Femur (tissue), 1 donor: ENCODE measurements around the gene AHRR.
"Not testable (repeated sequence)": the region's sequence is repeated elsewhere in the genome, so short reads cannot be mapped to it uniquely, and the experiment has no call there.

ENCODE experiments used
- DNase-seq: peaks from one replicate; pipeline ENCODE4 v3.0.0-alpha.2; 2017

Gene AHRR

GRCh38 chr5:398475-399295 is 77.2 kb downstream of the AHRR start:
- DNase-seq = peak; percentile 28

DNA sequence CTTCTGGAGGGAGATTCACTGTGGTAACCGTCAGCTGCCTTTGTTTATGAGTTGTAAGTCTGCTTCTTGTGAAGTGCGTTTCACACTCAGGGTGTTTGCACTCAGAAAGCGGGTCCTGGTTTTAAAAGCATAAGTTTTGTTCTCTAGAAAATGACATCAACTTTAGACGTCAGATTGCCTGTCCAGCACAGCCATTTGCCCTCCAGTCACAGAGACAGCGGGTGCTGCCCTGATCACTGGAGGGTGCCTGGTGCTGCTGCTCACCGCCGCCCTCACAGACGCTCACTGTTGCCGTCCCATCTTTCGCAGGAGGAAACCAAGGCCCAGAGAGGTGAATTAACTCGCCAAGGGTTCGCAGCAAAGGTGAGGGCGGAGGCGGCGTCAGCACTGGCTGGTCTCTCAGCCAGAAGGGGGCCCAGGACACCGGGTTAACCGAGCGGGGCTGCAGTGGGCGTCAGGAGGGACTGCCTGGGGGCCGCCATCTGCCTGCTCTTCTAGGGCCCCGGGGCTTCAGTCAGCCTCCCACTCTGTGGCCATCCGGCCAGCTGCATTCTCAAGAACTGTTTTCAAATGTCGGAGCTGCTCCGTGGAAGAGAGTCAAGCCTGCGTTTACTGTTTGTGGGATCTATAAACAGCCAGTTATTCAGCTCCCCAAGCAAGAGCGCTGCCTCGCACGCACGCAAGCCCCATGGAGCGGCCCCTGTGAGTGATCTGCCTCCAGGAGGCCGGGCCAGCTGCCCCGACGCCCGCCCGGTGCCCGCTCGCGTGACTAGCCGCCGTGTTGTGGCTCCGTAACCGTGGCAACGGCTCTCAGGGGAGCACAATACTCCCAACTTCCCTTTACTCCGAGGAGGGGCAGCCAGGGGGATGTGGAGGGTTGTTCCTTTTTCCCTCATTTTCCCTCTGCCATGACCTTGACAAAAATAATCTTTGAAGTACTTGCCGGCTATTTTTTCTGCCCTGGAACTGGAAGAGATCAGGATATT is 78.1 kb downstream of the AHRR start:
- peak; percentile 93 for DNase-seq

- DNase-seq = peak; percentile 59
These were observed 79.0 kb downstream of the AHRR start for GRCh38 chr5:400282-401145.

- DNase-seq = peak; percentile 19
These were observed 79.9 kb downstream of the AHRR start for GRCh38 chr5:401146-402034.

GRCh38 chr5:402219-402614 is 80.7 kb downstream of the AHRR start:
- not testable (repeated sequence) for DNase-seq

- no peak for DNase-seq
These were observed 81.3 kb downstream of the AHRR start for GRCh38 chr5:402615-403359.

DNA sequence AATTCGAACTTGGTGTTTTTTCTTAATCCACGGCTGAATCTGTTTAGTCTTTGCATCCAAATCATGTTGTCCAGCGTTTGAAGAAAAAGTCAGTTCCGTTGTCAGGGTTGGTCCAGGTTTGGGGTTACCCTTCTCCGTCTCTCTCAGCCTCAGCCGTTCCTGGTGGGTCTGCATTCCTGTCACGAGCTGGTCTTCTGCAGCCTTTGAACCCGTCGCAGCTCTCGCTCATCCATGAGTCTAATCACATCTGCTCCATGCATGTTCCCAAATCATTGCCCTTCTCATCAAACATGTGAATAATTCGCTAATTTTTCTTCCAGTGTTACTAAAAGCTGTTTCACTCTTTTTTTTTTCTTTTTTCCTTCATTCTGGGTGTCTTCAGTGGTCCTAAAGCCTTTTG is 82.5 kb downstream of the AHRR start:
- no peak for DNase-seq

DNA sequence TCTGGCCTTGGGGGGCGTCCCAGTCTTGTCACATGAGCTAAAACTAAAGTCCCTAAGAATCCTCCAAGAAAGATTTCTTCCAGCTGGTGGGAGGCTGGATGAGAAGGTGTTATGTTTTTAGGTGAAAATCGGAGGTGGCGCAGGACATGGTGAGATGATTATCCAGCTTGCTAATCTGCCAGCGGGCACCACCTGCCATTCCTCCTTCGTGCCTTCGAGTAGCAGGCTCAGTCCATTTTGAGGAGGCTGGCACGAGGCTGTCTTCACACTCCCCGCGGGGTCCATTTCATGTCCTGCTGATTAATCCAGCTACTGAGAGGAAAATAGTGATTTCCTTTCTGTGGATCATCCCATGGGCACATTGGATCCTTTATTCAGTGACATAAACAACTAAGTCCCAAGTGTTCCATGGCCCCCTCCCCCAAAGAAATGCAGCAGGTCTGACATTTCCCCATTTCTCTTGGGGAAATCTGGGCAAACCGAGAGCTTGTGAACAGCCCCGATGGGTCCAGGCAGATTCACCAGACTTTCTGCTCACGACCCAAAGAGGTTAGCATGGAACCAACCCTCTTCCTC is 83.2 kb downstream of the AHRR start:
- DNase-seq = no peak

- DNase-seq = no peak
These were observed 83.9 kb downstream of the AHRR start for GRCh38 chr5:405421-405820.

GRCh38 chr5:406041-406440 is 84.5 kb downstream of the AHRR start:
- no peak for DNase-seq

- no peak for DNase-seq
These were observed 85.5 kb downstream of the AHRR start for GRCh38 chr5:407051-407450.

DNA sequence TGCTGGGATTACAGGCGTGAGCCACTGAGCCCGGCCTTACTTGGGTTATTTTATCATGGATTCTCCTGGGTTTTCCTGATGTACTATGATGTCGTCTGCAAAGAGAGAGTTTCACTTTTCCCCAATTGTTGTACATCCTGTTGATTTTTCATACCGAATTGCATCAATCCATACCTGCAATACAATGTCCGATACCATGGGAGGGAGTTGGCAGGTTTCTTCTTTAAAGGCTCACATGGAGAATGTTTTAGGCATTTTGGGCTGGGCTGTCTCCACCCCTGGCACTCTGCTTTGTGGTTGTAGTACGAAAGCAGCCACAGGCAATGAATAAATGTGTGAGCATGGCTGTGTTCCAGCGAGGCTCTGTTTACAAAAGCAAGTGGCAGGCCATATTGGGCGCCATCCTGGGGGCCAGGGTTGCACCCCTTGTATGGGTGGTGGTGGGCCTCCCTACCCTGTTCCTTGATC is 86.3 kb downstream of the AHRR start:
- DNase-seq = no peak

GRCh38 chr5:410911-411517 is 89.5 kb downstream of the AHRR start:
- no peak for DNase-seq

DNA sequence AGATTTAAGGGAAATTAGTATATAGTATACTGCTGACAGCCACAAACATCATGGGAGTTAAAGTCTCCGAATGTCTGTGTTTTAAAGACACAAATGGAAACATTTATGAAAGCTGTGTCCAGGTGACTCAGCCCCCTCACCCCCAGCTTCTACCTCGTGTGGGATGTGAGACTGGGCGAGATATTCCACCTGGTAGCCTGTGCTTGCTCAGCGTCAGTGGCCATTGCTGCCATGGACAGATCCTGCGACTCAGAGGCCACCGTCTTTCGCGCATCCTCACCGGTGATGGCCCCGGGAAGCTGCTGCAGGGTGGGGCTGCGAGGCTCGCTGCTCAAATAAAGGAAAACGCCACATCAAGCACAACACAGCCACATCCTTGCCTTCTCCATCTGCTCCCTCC is 90.2 kb downstream of the AHRR start:
- DNase-seq = no peak

DNA sequence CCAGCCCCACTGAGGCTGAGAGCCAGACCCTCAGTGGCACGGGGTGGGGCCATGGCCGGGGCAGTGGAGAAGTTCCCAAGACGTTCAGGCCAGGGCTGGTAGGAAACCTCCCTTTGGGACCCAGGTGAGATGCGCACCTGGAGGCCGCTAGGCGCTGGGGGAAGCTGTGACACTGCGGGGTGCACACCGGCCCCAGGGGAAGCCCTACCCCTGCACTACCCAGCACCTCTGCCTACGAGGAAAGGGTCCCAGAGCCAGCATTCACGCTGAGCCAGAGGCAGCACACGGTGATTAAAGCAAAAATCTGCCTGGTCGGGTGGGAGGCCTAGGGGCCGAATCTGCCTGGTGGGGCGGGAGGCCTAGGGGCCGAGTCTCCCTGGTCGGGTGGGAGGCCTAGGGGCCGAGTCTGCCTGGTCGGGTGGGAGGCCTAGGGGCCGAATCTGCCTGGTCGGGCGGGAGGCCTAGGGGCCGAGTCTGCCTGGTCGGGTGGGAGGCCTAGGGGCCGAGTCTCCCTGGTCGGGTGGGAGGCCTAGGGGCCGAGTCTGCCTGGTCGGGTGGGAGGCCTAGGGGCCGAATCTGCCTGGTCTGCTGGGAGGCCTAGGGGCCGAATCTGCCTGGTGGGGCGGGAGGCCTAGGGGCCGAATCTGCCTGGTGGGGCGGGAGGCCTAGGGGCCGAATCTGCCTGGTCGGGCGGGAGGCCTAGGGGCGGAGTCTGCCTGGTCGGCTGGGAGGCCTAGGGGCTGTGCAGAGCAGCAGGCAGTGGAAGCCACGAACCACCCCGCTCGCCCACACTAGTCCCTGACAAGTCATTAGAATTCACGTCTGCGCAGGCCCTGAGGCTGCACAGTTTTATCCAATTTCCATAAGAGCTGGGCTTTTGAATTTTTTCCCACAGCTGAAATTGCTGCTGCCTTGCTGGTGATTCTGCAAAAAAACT is 93.7 kb downstream of the AHRR start:
- DNase-seq = not testable (repeated sequence)

- no peak for DNase-seq
These were observed 94.6 kb downstream of the AHRR start for GRCh38 chr5:415928-416635.

DNA sequence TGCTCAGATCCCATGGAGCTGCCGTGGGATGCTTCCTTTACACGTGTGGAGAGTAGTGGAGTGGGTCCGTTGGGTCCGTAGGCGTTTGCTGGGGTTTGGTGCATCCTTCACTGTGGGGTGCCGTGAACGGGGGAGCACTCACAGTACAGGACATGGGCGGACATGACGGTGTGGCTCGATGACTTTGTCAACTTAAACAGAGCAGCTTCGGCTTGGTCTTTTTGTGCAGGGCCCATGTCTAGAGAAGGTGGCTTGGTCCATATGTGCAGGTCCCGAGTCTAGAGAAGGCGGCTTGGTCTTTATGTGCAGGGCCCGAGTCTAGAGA is 95.1 kb downstream of the AHRR start:
- DNase-seq = no peak
